Measurements from ENCODE around the gene CTNNA1. TPM values are rescaled to one million over a fixed set of nuclear protein-coding genes. Genes with fewer than 3 reads are reported as not detected.

Gene CTNNA1
- total RNA-seq, 4 donors from 2014 or later: 92.6 to 164 (median 114) TPM

DNA sequence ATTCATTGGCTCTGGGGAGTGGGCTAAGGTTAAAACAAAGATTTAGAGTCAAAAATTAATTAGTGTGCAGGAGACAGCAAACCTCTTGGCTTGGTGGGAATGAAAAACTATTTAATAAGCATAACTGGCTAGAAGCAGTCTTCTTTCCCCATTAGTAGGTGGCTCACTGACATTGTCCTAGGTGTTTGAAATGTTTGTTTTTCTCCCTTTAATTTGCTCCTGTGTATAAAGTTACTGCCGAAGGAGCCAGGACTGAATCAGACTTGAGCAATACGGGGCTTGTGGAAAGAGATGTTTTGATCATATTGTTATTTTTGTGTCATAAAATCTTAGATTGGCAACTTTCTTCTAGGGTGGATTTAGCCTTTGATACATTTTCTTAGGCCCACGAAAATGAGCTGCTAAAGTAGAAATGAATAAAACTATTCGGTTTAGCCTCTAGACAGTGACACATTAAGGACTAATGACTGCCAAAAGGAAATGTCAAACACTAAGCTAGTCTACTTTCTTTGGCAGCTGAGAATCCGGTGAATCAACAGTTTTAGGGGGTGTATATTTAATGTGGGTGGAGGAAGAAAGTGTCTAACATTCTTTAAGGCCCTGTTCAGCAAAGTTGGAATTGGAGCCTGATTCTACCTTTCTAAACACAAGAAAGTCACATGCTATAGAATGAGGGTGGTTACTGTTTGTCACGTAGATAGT, 91.7 kb downstream of the CTNNA1 start:
- Histone ChIP-seq H3K27ac (peak overlapping the region; percentile 27 to 59 (median 50)), H3K4me1 (peaks cover 54 to 69% of the 10 kb centered on the region in 2 donors), H3K9me3 (no peaks in the 10 kb centered on the region), H3K4me3 (peak overlapping the region in 2 of 4 donors; percentile 4), H3K27me3 (no peaks in the 10 kb centered on the region), H3K36me3 (no peaks in the 10 kb centered on the region)
- no peak for DNase-seq
- TF ChIP-seq, protein P1, sequence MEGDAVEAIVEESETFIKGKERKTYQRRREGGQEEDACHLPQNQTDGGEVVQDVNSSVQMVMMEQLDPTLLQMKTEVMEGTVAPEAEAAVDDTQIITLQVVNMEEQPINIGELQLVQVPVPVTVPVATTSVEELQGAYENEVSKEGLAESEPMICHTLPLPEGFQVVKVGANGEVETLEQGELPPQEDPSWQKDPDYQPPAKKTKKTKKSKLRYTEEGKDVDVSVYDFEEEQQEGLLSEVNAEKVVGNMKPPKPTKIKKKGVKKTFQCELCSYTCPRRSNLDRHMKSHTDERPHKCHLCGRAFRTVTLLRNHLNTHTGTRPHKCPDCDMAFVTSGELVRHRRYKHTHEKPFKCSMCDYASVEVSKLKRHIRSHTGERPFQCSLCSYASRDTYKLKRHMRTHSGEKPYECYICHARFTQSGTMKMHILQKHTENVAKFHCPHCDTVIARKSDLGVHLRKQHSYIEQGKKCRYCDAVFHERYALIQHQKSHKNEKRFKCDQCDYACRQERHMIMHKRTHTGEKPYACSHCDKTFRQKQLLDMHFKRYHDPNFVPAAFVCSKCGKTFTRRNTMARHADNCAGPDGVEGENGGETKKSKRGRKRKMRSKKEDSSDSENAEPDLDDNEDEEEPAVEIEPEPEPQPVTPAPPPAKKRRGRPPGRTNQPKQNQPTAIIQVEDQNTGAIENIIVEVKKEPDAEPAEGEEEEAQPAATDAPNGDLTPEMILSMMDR (IDR thresholded peaks at IDR 0.05 in 4 of 5, conservative IDR thresholded peaks at IDR 0.05 in 1 of 5): no peak
- TF ChIP-seq POLR2A (IDR thresholded peaks at IDR 0.05): no peak
- ATAC-seq: peak; percentile 46 to 54
- intact Hi-C loops (cut with DNase I; ENCODE audit: low total_unique reads): no loop called here
- in situ Hi-C loops (cut with MboI; ENCODE audit: low sequenced_read_pairs in 4 of 4): no loop called here

DNA sequence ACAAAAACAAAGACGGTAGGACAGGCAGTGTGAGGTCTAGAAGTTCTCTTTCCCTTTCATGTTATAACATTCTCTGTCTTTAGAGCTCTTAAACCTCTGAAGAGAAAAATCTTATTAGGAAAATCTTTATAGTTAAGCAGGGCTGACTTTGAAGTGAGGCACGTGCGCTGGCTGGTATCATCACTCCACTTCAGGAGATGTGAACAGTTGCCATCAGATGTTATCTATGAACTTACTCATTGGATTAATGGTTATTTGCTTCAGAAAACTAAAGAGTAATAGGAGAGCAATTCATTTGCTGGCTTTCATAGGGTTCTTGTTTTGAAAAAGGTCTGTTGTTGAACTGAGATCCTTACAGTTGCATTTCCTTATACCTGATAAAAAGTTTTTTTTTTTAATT, 96.2 kb downstream of the CTNNA1 start:
- no peak overlapping the region for H3K27ac ChIP-seq
- DNase-seq (no peak), ATAC-seq (no peak)
- peaks cover 18 to 38% of the 10 kb centered on the region in 2 donors for H3K4me1 ChIP-seq
- TF ChIP-seq, protein P1 (IDR thresholded peaks at IDR 0.05 in 4 of 5, conservative IDR thresholded peaks at IDR 0.05 in 1 of 5): no peak
- no peak for TF ChIP-seq POLR2A (IDR thresholded peaks at IDR 0.05)
- no peaks in the 10 kb centered on the region for H3K9me3 ChIP-seq
- intact Hi-C loops (cut with DNase I; ENCODE audit: low total_unique reads) (no loop called here), in situ Hi-C loops (cut with MboI; ENCODE audit: low sequenced_read_pairs in 4 of 4) (no loop called here)
- H3K4me3 ChIP-seq: no peak overlapping the region
- no peaks in the 10 kb centered on the region for H3K36me3 ChIP-seq
- H3K27me3 ChIP-seq: no peaks in the 10 kb centered on the region

DNA sequence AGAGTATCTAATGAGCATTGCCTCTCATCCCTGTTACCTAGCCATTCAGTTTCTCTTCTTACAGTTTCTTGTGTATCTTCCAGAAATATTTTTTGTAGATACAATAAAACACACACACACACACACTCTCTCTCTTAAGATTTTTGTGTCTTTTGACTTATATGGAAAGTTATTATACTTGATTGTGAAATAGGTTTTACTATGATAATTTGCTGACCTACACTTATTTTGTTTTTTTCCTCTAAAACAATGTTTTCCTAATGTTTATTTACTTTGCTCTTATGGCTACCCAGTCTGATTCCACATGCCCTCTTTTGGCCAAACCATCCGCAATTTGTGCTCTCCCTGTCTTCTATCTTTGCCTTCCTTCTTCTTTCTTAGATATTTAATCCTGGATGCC, 96.7 kb downstream of the CTNNA1 start:
- H3K27ac ChIP-seq: no peak overlapping the region
- no peaks in the 10 kb centered on the region for H3K27me3 ChIP-seq
- no peak for ATAC-seq
- no peak for DNase-seq
- no peak for TF ChIP-seq POLR2A (IDR thresholded peaks at IDR 0.05)
- TF ChIP-seq, protein P1 (IDR thresholded peaks at IDR 0.05 in 4 of 5, conservative IDR thresholded peaks at IDR 0.05 in 1 of 5): no peak
- H3K36me3 ChIP-seq: no peaks in the 10 kb centered on the region
- no peaks in the 10 kb centered on the region for H3K9me3 ChIP-seq
- no peak overlapping the region for H3K4me3 ChIP-seq
- in situ Hi-C loops (cut with MboI; ENCODE audit: low sequenced_read_pairs in 4 of 4): no loop called here
- peaks cover 13 to 34% of the 10 kb centered on the region in 2 donors for H3K4me1 ChIP-seq
- intact Hi-C loops (cut with DNase I; ENCODE audit: low total_unique reads): no loop called here

DNA sequence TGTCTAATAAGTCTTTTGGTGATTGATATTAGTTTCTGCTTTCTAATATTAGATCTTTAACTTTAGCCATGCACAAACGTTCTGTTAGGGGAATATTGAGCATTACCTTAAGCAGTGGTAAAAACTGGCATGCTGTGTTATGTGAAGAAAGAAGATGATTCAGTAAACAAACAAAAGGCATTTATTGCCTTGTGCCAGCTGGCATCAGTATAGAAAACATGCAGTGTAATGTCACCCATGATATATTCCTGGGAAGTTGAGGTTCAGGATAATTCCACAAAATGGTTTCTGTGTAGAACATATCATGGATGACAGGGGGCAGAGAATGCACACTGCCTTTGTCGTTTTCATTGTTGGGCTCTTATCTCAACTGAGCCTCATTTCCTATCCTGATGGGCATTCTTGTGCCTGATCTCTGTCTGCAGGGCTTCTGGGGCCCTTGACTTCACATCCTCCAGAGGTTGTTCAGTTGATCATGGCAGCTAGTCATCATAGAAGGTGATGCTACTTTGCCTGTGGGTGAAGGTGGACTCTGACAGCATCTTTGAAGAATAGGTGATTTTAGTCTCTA, 97.7 kb downstream of the CTNNA1 start:
- ATAC-seq: no peak
- no peak overlapping the region for H3K27ac ChIP-seq
- intact Hi-C loops (cut with DNase I; ENCODE audit: low total_unique reads) (no loop called here), in situ Hi-C loops (cut with MboI; ENCODE audit: low sequenced_read_pairs in 4 of 4) (no loop called here)
- no peaks in the 10 kb centered on the region for H3K9me3 ChIP-seq
- no peaks in the 10 kb centered on the region for H3K27me3 ChIP-seq
- TF ChIP-seq POLR2A (IDR thresholded peaks at IDR 0.05): no peak
- TF ChIP-seq, protein P1 (IDR thresholded peaks at IDR 0.05 in 4 of 5, conservative IDR thresholded peaks at IDR 0.05 in 1 of 5): no peak
- H3K4me1 ChIP-seq: peaks cover 6 to 31% of the 10 kb centered on the region in 2 donors
- H3K4me3 ChIP-seq: no peak overlapping the region
- DNase-seq: no peak
- no peaks in the 10 kb centered on the region for H3K36me3 ChIP-seq
